Dedifferentiated amniotic fluid mesenchymal stem cell (primary cell): ENCODE data around the gene GEMIN8.

Experiments used
- DNase-seq: peaks from one replicate; pipeline ENCODE4 v3.0.0-alpha.2; 2016; ENCODE audit errors: extremely low spot score

The GEMIN8 gene

DNA sequence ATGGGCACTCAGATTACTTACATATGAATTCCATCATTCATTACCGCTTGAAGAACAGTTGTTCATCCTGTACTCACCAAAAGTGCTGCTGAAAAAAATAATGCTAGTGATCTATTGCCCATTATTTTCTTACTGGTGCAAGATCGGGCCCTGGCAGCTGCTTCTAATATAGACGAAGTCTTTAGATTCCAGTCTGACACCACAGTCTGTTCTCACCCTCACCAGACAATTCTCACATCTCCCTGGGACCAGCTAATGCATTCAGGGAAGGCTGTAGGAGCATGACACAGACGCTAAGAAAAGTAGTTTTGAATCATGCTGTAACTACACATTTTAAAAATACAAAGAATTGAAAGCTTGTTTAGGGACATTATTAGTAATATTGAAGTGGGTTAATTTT is 13.8 kb downstream of the GEMIN8 start:
- no peak for DNase-seq

DNA sequence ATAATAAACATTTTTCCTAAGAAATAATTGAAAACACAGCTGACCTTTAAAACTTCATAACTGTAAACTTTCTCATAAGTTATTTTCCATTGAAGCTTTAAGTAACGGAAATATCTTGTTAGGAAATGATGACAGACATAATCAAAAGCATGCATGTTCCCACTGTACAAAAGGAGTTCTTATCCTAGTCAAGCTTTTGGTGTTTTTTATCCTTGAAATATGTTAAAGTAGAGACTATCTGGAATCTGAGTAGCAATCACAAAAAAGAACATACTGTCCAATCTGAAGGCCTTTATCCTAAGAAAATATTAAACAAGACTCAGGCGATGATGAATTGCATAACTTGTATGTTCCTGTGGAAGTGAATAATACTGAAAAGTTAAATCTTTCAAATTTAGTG is 14.4 kb downstream of the GEMIN8 start:
- no peak for DNase-seq

- DNase-seq: no peak
Measured at GRCh38 chrX:14014526-14014925, 15.2 kb downstream of the GEMIN8 start.

DNA sequence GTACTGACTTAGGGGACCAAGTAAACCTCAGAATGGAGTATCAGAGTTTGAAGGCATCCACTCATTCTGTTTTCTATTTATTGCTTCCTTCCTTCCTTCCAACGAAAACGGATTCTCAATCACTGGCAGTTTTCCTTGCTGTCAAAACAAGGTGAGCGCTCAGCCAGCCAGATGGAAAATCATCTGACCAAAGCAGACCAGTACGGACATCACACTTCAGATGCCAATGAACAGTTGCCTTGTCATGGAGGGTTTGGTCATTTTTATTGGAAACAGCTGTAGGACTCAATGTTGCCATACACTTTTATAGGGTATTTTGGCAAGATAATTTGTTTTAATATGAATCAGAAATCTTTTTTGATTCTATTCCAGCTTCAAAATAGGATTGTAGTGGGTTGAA is 16.6 kb downstream of the GEMIN8 start:
- no peak for DNase-seq

GRCh38 chrX:14010566-14010965 is 19.1 kb downstream of the GEMIN8 start:
- no peak for DNase-seq

DNA sequence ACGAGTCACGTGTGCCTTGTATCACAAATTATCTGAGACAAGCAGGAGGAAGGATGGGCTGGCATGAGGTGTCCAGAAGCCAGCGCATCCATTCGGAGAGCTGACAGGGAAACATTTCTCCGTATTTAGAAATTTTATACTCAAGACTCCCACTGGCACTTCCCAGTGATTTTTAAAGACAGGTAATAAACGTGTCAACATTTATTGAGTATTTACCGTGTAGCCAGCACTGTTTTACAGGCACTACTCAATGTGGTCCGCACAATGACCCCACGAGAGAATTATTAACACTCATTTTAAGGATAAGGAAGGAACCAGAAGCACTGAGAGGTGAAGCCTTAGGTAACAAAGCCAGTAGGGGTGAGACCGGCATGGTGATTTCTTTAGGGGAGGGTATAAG is 23.2 kb downstream of the GEMIN8 start:
- no peak for DNase-seq

DNA sequence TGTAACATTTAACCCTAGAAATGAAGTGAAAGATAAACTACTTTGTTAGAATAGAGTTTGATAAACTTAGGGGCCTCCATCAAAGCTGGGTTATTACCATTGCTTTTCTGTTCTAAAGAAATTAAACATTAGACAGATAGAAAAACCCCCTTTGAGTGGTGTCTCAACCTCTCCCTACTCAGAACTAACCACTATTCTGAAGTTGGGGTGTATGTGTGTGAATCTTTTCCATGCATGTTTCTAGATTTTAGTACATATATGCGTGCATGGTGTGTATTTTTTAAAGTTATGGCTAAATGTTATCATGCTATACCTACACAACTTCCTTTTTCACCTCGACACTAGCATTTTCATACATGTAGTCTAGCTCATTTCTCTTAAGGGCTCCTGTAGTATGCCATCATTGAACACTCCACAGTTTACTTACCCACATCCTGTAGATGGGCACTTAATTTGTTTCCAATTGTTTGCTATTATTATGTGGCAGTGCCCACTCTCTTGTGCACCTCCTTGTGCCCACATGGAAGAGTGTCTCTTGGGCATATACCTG is 25.7 kb downstream of the GEMIN8 start:
- no peak for DNase-seq

- DNase-seq: no peak
Measured at GRCh38 chrX:14003028-14003427, 26.7 kb downstream of the GEMIN8 start.

- peak; percentile 8 for DNase-seq
Measured at GRCh38 chrX:13996650-13997049, 33.0 kb downstream of the GEMIN8 start.

DNA sequence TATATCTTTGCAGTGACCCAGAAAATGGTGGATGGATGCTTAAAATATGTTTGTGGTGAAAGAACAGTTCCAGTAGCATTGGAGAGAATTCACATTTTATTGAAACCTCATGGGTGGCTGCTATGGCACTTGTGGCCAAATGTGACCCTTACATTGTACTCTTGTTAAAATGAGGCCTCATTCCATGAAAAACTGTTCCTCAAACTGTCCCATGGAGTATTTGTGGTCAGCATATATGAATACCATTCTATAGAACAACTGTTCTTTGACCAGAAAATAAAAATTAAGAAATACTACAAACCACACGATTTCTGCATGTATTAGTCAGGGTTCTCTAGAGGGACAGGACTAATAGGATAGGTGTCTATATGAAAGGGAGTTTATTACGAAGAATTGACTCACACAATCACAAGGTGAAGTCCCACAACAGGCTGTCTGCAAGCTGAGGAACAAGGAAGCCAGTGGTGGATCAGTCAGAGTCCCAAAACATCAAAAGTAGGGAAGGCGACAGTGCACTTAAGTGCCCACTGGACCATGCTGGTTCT is 35.1 kb downstream of the GEMIN8 start:
- DNase-seq: no peak

DNA sequence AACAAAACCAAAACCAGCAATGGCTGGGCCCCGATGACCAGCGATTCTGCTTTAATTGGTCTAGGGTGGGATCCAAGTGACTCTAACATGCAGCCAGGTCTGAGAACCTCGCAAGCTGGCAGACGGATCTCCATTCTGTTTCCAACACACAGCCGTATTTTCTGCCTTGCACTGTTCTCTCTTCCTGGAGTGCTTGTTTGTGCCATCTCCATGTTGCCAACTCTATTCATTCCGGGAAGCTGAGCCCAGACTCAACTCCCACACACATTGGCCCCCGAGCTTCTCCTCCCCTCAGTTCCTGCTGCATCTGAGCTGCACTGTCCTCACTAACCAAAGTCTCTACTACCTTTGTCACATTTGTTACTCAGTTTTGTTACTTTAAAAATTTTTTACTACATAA is 35.6 kb downstream of the GEMIN8 start:
- DNase-seq: no peak

DNA sequence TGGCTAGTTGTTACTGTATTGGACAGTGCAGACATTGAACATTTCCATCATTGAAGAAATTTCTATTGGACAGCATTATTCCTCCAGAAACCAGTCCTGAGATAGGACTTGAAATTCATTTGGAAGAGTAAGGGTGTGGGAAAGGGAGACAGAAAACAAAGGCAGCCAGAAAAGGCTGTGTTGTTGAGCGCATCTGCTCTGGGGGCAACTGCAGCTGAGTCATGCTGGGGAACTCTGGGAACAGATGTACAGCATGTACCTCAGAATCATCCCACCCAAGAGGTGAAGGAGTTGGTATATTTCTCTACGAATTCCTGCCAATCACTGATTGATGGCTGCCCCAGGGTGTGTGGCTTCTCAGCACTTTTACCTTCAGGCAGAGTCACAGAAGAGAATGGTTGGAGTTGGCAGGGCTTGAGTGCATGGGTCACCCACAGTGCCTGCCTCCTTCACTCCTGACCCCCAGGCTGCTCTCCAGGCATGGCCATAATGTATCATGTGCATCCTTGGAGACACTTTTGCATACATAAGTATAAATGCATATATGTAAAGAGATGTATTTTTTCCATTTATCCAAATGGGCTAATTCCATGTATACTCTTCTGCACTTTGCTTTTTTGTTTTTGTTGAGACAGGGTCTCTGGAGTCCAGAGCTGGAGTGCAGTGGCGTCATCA is 39.4 kb downstream of the GEMIN8 start:
- DNase-seq: peak; percentile 11

DNA sequence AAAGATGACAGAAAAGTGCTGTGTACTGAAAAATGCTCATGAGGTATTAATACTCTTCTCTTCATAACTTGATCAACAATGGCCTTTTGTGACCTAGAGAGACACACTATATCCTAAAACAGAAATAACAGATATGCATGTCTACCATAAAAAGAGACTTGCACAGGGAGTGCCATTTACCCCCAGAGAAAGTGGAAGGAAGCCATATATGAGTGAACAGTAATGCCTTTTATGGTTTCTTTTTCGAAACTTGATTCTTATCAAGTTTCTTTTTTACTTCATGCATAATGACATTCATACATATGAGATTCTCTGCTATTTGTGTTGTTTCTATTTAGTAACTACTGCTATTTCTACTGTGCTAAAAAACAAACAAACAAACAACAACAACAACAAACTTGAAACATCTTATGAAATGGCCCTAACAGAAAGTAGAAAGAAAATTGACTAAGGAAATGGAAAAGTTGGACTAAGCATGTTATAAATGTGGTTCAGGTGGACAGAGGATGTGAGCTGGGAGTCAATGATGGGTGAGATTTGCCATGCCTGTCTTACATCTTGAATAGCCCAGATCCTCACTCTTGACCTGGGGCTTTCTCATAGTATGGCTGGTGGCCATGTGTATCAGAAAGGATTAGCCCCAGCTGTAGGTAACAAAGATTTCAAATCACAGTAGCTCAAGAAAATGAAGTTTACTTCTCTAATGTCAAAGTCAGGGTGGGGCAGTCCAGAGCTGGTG is 43.8 kb downstream of the GEMIN8 start:
- no peak for DNase-seq

- no peak for DNase-seq
Measured at GRCh38 chrX:13983734-13984133, 46.0 kb downstream of the GEMIN8 start.

DNA sequence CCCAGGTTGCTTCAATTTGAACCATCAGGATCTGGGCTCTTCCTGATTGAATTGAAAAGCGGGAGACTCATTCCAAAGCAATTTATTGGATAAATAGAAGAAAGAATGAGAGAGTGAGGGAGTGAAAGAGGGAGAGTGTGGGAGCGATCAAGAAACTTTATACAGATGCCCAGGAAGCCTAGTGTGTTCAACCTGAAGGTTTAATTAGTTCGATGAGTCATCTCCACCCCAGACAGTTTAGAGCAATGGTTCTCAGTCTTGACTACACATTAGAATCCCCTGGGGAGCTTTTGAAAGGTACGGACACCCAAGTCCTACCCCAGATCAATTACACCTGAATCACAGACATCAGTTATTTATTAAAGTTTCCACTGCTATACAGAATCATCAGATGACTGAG is 61.5 kb downstream of the GEMIN8 start:
- DNase-seq: peak; percentile 11

- peak; percentile 9 for DNase-seq
Measured at GRCh38 chrX:13967636-13968035, 62.1 kb downstream of the GEMIN8 start.

- DNase-seq: peak; percentile 5
Measured at GRCh38 chrX:13966793-13967125, 62.9 kb downstream of the GEMIN8 start.

- no peak for DNase-seq
Measured at GRCh38 chrX:13966071-13966792, 63.5 kb downstream of the GEMIN8 start.

GRCh38 chrX:13965531-13965930 is 64.2 kb downstream of the GEMIN8 start:
- DNase-seq: no peak

DNA sequence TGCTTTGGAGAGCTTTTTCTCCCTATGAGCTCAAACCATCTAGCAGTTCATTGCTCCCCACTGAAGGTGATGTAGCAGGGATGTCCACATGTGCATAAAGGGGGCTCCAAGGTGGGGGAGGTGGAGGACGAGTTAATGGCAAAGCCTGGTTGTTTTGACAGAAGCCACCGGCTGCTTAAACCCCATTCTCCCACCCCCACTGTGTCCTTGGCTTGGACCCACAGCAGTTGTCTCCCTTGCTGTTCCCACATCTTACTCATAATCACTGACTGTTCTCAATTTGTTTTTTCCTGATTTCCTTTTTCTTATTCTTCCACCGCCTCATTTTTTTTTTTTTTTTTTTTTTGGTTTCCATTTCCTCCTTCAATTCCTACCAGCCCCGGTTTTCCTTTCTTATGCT is 72.7 kb downstream of the GEMIN8 start:
- no peak for DNase-seq
